Tracheal epithelial cell (primary cell): ENCODE results near the gene KCNN2. TPM values are rescaled to one million over a fixed set of nuclear protein-coding genes. Genes with fewer than 3 reads are reported as not detected.

Experiments used
- total RNA-seq: library from RNA; depleted of rRNA; stranded (reverse); fragments of >200 nt; gene quantifications from 2 replicates; pipeline ENCODE4 v1.2.1, GENCODE V29; 2014

Gene KCNN2
- total RNA-seq, result 0.21 TPM in 1 of 2 replicates, not detected in the other

DNA sequence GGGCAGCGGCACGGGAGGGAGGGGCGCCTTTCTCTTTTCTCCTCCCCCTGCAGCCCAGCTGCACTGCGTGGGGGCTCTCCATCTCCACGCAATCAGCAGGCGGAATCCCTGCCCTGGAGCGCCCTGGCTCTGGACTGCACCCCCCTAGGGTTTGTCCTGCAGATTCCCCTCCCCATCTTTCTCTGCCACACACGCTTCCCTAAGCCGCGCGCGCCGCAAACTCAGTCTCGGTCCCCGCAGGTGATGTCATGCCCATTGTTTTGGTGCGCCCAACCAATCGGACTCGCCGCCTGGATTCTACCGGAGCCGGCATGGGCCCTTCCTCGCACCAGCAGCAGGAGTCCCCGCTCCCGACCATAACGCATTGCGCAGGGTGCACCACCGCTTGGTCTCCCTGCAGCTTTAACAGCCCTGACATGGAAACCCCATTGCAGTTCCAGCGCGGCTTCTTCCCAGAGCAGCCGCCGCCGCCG, at the start of gene KCNN2:
TSS of gene KCNN2 (plus strand) at position 347 of the 473 bp plus-strand sequence. CDS start at position 417, 70 bp downstream.

